ENCODE results near the gene RRP15. TPM values are rescaled to one million over a fixed set of nuclear protein-coding genes. Genes with fewer than 3 reads are reported as not detected.

Gene RRP15
- total RNA-seq, 4 donors from 2014 or later, result 13.1 to 27.4 (median 18.8) TPM

GRCh38 chr1:218297867-218298266 lies 12.8 kb downstream of the RRP15 start:
- in situ Hi-C loops (cut with MboI; ENCODE audit: low sequenced_read_pairs in 4 of 4), result no loop called here
- Histone ChIP-seq H3K27ac (no peak overlapping the region), H3K27me3 (no peaks in the 10 kb centered on the region), H3K9me3 (no peaks in the 10 kb centered on the region), H3K4me3 (no peak overlapping the region), H3K4me1 (peaks cover 3 to 9% of the 10 kb centered on the region in 2 donors), H3K36me3 (no peaks in the 10 kb centered on the region)
- DNase-seq (no peak), ATAC-seq (no peak)
- intact Hi-C loops (cut with DNase I; ENCODE audit: low total_unique reads), result no loop called here
- TF ChIP-seq CTCF (IDR thresholded peaks at IDR 0.05 in 4 of 5, conservative IDR thresholded peaks at IDR 0.05 in 1 of 5) (no peak), POLR2A (IDR thresholded peaks at IDR 0.05) (no peak)

GRCh38 chr1:218298398-218298797 lies 13.3 kb downstream of the RRP15 start:
- Histone ChIP-seq H3K27ac (no peak overlapping the region), H3K27me3 (no peaks in the 10 kb centered on the region), H3K4me3 (no peak overlapping the region), H3K36me3 (no peaks in the 10 kb centered on the region), H3K4me1 (peaks cover 3 to 9% of the 10 kb centered on the region in 2 donors), H3K9me3 (no peaks in the 10 kb centered on the region)
- intact Hi-C loops (cut with DNase I; ENCODE audit: low total_unique reads) (no loop called here), in situ Hi-C loops (cut with MboI; ENCODE audit: low sequenced_read_pairs in 4 of 4) (no loop called here)
- no peak for TF ChIP-seq CTCF (IDR thresholded peaks at IDR 0.05 in 4 of 5, conservative IDR thresholded peaks at IDR 0.05 in 1 of 5)
- TF ChIP-seq POLR2A (IDR thresholded peaks at IDR 0.05), result no peak
- DNase-seq (no peak), ATAC-seq (no peak)

DNA sequence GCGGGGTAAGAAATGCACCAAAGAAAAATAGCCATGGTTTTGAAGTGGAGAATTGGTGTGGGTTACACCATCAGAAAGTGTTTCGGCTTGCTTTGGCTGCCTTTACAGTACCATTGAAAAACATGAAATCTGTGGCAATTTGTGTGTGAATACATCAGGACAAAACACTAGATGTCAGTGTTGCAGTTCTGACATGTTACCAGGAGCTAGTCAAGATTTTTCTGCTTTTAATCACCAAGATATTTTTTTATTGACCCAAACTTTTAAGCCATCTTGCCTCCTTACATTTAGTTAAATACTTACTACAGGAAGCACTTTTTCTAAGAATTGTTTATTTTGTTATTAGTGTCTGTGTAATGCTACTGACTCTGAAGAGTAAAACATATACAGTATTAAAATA lies 14.3 kb downstream of the RRP15 start:
- H3K4me1 ChIP-seq, result peaks cover 3 to 11% of the 10 kb centered on the region in 2 donors
- no peaks in the 10 kb centered on the region for H3K9me3 ChIP-seq
- H3K36me3 ChIP-seq, result no peaks in the 10 kb centered on the region
- H3K27me3 ChIP-seq, result no peaks in the 10 kb centered on the region
- no peak for ATAC-seq
- in situ Hi-C loops (cut with MboI; ENCODE audit: low sequenced_read_pairs in 4 of 4) (no loop called here), intact Hi-C loops (cut with DNase I; ENCODE audit: low total_unique reads) (no loop called here)
- DNase-seq, result no peak
- H3K4me3 ChIP-seq, result no peak overlapping the region
- peak in 2 of 5 experiments; percentile 13 to 36 for TF ChIP-seq CTCF (IDR thresholded peaks at IDR 0.05 in 4 of 5, conservative IDR thresholded peaks at IDR 0.05 in 1 of 5)
- no peak for TF ChIP-seq POLR2A (IDR thresholded peaks at IDR 0.05)
- no peak overlapping the region for H3K27ac ChIP-seq

- ATAC-seq, result no peak
These were observed 16.1 kb downstream of the RRP15 start for GRCh38 chr1:218301217-218301616.

More at GRCh38 chr1:218301217-218301616, 16.1 kb downstream of the RRP15 start:
- Histone ChIP-seq H3K4me1 (peaks cover 3 to 16% of the 10 kb centered on the region in 2 donors), H3K9me3 (no peaks in the 10 kb centered on the region), H3K27me3 (no peaks in the 10 kb centered on the region), H3K4me3 (no peak overlapping the region), H3K27ac (no peak overlapping the region), H3K36me3 (peaks cover 0 to 2% of the 10 kb centered on the region in 2 donors)
- DNase-seq, result no peak
- intact Hi-C loops (cut with DNase I; ENCODE audit: low total_unique reads) (no loop called here), in situ Hi-C loops (cut with MboI; ENCODE audit: low sequenced_read_pairs in 4 of 4) (no loop called here)
- TF ChIP-seq CTCF (IDR thresholded peaks at IDR 0.05 in 4 of 5, conservative IDR thresholded peaks at IDR 0.05 in 1 of 5) (no peak), POLR2A (IDR thresholded peaks at IDR 0.05) (no peak)

Data from gastrocnemius medialis (tissue), 4 donors.